ENCODE results near the gene TNFRSF12A.

The TNFRSF12A gene

GRCh38 chr16:2973605-2974318, 46.4 kb upstream of the TNFRSF12A start:
- H3K4me3 ChIP-seq (ENCODE audit: low read depth, low read length), result no peak overlapping the region
- CTCF ChIA-PET, result interaction anchor here (1.6 to 3.2 kb wide), 2 partner anchors 12 kb away, joined by 6 to 17 read pairs; no protein-coding TSS in a partner anchor
- POLR2A ChIA-PET, result no interaction called here

GRCh38 chr16:2974319-2975056, 45.7 kb upstream of the TNFRSF12A start:
- POLR2A ChIA-PET, result no interaction called here
- no peak for TF ChIP-seq CTCF (IDR thresholded peaks at IDR 0.05; ENCODE audit: insufficient read depth, low read length, missing control alignments)
- CTCF ChIA-PET, result interaction anchor here (0.9 to 1.6 kb wide), 3 partner anchors 12 to 14 kb away, joined by 3 to 6 read pairs (median 3); no protein-coding TSS in a partner anchor
- no peak for DNase-seq (ENCODE audit: low read depth, low spot score)
- no peak overlapping the region for H3K4me3 ChIP-seq (ENCODE audit: low read depth, low read length)

More at GRCh38 chr16:2973605-2974318, 46.4 kb upstream of the TNFRSF12A start:
- no peak for TF ChIP-seq CTCF (IDR thresholded peaks at IDR 0.05; ENCODE audit: insufficient read depth, low read length, missing control alignments)
- DNase-seq (ENCODE audit: low read depth, low spot score), result no peak

GRCh38 chr16:2975161-2975795, 44.9 kb upstream of the TNFRSF12A start:
- no peak for TF ChIP-seq CTCF (IDR thresholded peaks at IDR 0.05; ENCODE audit: insufficient read depth, low read length, missing control alignments)
- POLR2A ChIA-PET, result no interaction called here
- no peak for DNase-seq (ENCODE audit: low read depth, low spot score)
- H3K4me3 ChIP-seq (ENCODE audit: low read depth, low read length), result no peak overlapping the region
- CTCF ChIA-PET, result interaction anchor here (0.9 to 1.6 kb wide), 4 partner anchors 9 to 15 kb away, joined by 3 to 6 read pairs (median 4); no protein-coding TSS in a partner anchor

GRCh38 chr16:2976201-2976600, 44.0 kb upstream of the TNFRSF12A start:
- CTCF ChIA-PET, result interaction anchor here (1.5 kb wide), 1 partner anchor 8 kb away, joined by 4 read pairs; no protein-coding TSS in a partner anchor
- no peak for DNase-seq (ENCODE audit: low read depth, low spot score)
- no peak for TF ChIP-seq CTCF (IDR thresholded peaks at IDR 0.05; ENCODE audit: insufficient read depth, low read length, missing control alignments)

GRCh38 chr16:2976673-2977072, 43.5 kb upstream of the TNFRSF12A start:
- DNase-seq (ENCODE audit: low read depth, low spot score), result no peak
- no peak for TF ChIP-seq CTCF (IDR thresholded peaks at IDR 0.05; ENCODE audit: insufficient read depth, low read length, missing control alignments)
- POLR2A ChIA-PET, result no interaction called here
- H3K4me3 ChIP-seq (ENCODE audit: low read depth, low read length), result no peak overlapping the region
- CTCF ChIA-PET, result interaction anchor here (2.0 to 2.4 kb wide), 2 partner anchors 15 to 50 kb away, joined by 8 to 10 read pairs; no protein-coding TSS in a partner anchor

More at GRCh38 chr16:2976201-2976600, 44.0 kb upstream of the TNFRSF12A start:
- H3K4me3 ChIP-seq (ENCODE audit: low read depth, low read length), result no peak overlapping the region
- POLR2A ChIA-PET, result no interaction called here

Data from AG04449 (cell line).